PC-3 (cell line): ENCODE data around the gene FUT1.

Experiments
- CTCF ChIP-seq: fragments of 300-600 bp; sonication (generic); conservative IDR thresholded peaks from 2 replicates; pipeline ENCODE4 v1.5.1; 2017; ENCODE audit warnings: antibody characterized with exemption, low read depth, mild to moderate bottlenecking, low read length
- EZH2phosphoT487 ChIP-seq: fragments of 300-600 bp; sonication (generic); IDR thresholded peaks from 2 replicates; pipeline ENCODE4 v1.6.1; 2018; ENCODE audit warnings: mild to moderate bottlenecking, antibody characterized with exemption, low read length, borderline replicate concordance

- TF ChIP-seq CTCF (no peak), EZH2phosphoT487 (no peak)
These were observed 44.0 kb upstream of the FUT1 start for GRCh38 chr19:48796298-48797083.
